RWPE2 (cell line): ENCODE results near the gene KAZN.
"Not testable (repeated sequence)": the region's sequence is repeated elsewhere in the genome, so short reads cannot be mapped to it uniquely, and the experiment has no call there.

Experiments
- ATAC-seq: fragments of 200-7000 bp; cut with Tn5 transposase; 3 replicates; pipeline ENCODE4 v1.9.1; 2021; ENCODE audit warnings: low read depth
- DNase-seq: peaks from one replicate; pipeline ENCODE4 v3.0.0-alpha.2; 2020; ENCODE audit warnings: low spot score
- H3K27ac ChIP-seq: fragments of 450-650 bp; 2 replicates; pipeline ENCODE4 v1.5.1; 2017; ENCODE audit warnings: mild to moderate bottlenecking; ENCODE audit not compliant: poor library complexity, severe bottlenecking
- H3K27me3 ChIP-seq: fragments of 250-450 bp; sonication (Bioruptor Pico); 2 replicates; pipeline ENCODE4 v1.5.1; 2021; ENCODE audit warnings: mild to moderate bottlenecking, moderate library complexity; ENCODE audit not compliant: insufficient read depth, poor library complexity, severe bottlenecking
- H3K36me3 ChIP-seq: fragments of 250-450 bp; sonication (Bioruptor Pico); 2 replicates; pipeline ENCODE4 v1.5.1; 2020; ENCODE audit warnings: low read depth, mild to moderate bottlenecking, moderate library complexity
- H3K4me1 ChIP-seq: fragments of 250-450 bp; sonication (Bioruptor Pico); 2 replicates; pipeline ENCODE4 v1.5.1; 2021; ENCODE audit warnings: mild to moderate bottlenecking, moderate library complexity; ENCODE audit not compliant: insufficient read depth, poor library complexity, severe bottlenecking
- H3K4me3 ChIP-seq: fragments of 250-450 bp; sonication (Bioruptor Pico); 2 replicates; pipeline ENCODE4 v1.5.1; 2021; ENCODE audit warnings: mild to moderate bottlenecking, moderate library complexity; ENCODE audit not compliant: severe bottlenecking
- H3K9me3 ChIP-seq: fragments of 250-450 bp; sonication (Bioruptor Pico); 2 replicates; pipeline ENCODE4 v1.5.1; 2021; ENCODE audit warnings: mild to moderate bottlenecking, moderate library complexity; ENCODE audit not compliant: severe bottlenecking
- CTCF ChIP-seq: fragments of 450-650 bp; IDR thresholded peaks from one replicate; pipeline ENCODE4 v1.5.1; 2017; ENCODE audit warnings: mild to moderate bottlenecking, moderate library complexity; ENCODE audit not compliant: poor library complexity, severe bottlenecking

The KAZN gene

DNA sequence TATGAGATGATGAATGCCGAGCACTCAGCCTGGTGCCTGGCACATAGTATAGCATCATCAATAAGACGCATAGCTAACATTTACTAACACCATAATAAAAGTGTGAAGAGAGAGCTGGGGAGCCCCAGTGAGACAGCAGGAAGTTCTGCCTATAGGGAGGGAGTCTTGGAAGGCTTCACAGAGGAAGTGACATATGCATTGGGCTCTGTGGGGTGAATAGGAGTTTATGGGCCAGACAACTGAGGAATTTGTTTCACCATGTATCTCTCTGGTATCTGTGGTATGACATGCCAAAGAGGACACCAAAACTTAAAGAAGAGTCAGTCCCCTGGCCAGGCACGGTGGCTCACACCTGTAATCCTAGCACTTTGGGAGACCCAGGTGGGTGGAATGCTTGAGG is 436.8 kb downstream of the KAZN start:
- no peak for ATAC-seq

DNA sequence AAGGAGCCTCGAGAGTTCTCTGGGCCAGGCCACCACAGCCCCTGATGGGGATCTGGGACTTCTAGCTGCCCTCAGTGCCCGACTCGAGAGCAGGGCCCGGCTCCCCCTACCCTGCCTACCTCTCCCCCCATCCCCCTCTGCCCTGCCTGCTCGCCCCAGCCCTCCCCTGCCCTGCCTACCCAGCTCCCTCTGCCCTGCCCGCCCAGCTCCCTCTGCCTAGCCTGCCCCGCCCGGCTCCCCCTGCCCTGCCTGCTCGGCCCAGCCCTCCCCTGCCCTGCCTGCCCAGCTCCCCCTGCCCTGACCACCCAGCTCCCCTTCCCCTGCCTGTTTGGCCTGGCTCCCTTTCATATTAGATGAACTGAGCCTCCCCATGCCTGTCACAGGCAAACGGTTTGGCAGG is 437.6 kb downstream of the KAZN start:
- H3K9me3 ChIP-seq = no peaks in the 10 kb centered on the region
- no peaks in the 10 kb centered on the region for H3K36me3 ChIP-seq

More for the DNA sequence above, 436.8 kb downstream of the KAZN start:
- H3K4me1 ChIP-seq = no peaks in the 10 kb centered on the region
- H3K9me3 ChIP-seq = no peaks in the 10 kb centered on the region
- TF ChIP-seq CTCF = no peak
- H3K27me3 ChIP-seq = no peaks in the 10 kb centered on the region
- no peaks in the 10 kb centered on the region for H3K36me3 ChIP-seq
- H3K4me3 ChIP-seq = no peak overlapping the region
- no peak overlapping the region for H3K27ac ChIP-seq
- DNase-seq = no peak

DNA sequence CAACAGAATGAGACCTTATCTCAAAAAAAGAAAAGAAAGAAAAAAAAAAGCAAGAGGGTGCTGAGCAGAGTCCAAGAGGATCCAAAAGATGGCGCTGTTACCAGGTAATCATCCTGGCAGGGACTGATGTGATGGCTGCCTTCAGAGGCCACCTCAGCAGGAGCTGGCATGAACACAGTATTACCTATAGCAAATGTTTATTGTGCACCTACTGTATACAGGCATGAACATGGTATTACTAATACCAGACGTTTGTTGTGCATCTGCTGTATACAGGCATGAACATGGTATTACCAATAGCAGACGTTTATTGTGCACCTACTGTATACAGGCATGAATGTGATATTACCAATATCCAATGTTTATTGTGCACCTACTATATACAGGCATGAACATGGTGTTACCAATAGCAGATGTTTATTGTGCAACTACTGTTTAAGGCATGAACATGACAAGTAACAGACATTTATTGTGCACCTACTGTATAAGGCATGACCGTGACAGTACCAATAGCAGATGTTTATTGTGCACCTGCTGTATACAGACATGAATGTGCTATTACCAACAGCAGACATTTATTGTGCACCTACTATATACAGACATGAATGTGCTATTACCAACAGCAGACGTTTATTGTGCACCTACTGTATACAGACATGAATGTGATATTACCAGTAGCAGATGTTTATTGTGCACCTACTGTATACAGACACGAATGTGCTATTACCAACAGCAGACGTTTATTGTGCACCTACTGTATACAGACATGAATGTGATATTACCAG is 439.9 kb downstream of the KAZN start:
- H3K27ac ChIP-seq = no peak overlapping the region
- ATAC-seq (peak; percentile 53; the same call in 1 of the 3 replicates), DNase-seq (no peak)
- H3K9me3 ChIP-seq = no peaks in the 10 kb centered on the region
- no peaks in the 10 kb centered on the region for H3K27me3 ChIP-seq
- TF ChIP-seq CTCF = peak; percentile 19
- H3K4me1 ChIP-seq = no peaks in the 10 kb centered on the region
- no peak overlapping the region for H3K4me3 ChIP-seq
- no peaks in the 10 kb centered on the region for H3K36me3 ChIP-seq

More for the DNA sequence above, 437.6 kb downstream of the KAZN start:
- Histone ChIP-seq H3K27me3 (no peaks in the 10 kb centered on the region), H3K4me1 (no peaks in the 10 kb centered on the region), H3K27ac (no peak overlapping the region), H3K4me3 (no peak overlapping the region)
- DNase-seq (no peak), ATAC-seq (no peak)
- TF ChIP-seq CTCF = no peak

GRCh38 chr1:15039017-15039648 is 440.6 kb downstream of the KAZN start:
- Histone ChIP-seq H3K9me3 (no peaks in the 10 kb centered on the region), H3K4me1 (no peaks in the 10 kb centered on the region), H3K27ac (no peak overlapping the region), H3K27me3 (no peaks in the 10 kb centered on the region), H3K36me3 (no peaks in the 10 kb centered on the region), H3K4me3 (no peak overlapping the region)
- TF ChIP-seq CTCF = no peak
- DNase-seq (no peak), ATAC-seq (no peak)

DNA sequence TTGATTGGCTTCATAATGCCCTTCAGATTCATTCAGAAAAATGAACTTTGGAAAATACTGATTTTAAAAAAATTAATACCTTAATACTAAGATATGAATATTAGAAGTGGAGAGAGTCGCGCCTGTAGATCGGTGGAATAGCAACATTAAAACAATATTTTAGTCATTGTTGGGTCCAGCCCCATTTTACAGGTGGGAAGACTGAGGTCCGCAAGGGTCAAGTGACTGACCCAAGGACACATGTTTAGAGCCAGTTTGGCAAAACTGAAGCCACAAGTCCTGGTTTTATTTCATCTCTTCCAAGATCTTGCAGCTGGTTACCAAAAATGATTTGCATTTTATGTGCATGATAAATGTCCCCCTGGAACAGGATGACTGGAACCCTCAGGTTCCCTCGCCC is 441.4 kb downstream of the KAZN start:
- no peak overlapping the region for H3K27ac ChIP-seq
- no peak for ATAC-seq
- DNase-seq = no peak
- H3K9me3 ChIP-seq = no peaks in the 10 kb centered on the region
- H3K36me3 ChIP-seq = no peaks in the 10 kb centered on the region
- no peaks in the 10 kb centered on the region for H3K27me3 ChIP-seq
- TF ChIP-seq CTCF = no peak
- no peaks in the 10 kb centered on the region for H3K4me1 ChIP-seq
- H3K4me3 ChIP-seq = no peak overlapping the region

DNA sequence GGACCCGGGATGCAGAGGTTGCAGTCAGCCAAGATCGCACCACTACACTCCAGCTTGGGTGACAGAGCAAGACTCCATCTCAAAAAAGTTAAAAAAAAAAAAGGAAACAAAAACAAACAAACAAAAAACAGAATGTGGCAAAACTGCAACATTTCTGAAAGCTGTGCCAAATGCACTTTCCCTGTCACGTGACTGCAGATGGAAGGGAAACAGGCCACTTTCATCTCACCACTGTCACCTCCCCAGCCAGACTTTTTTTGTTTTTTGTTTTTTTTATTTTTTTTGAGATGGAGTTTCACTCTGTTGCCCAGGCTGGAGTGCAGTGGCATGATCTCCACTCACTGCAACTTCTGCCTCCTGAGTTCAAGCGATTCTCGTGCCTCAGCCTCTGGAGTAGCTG is 442.2 kb downstream of the KAZN start:
- DNase-seq, H3K9me3 ChIP-seq, H3K4me3 ChIP-seq, H3K27ac ChIP-seq, H3K36me3 ChIP-seq, ATAC-seq, H3K4me1 ChIP-seq, H3K27me3 ChIP-seq: not testable (repeated sequence)
